GM12801 (cell line): Measurements from ENCODE around the gene VRK1.

Source experiments
- TF ChIP-seq, protein P1 (sequence below): IDR thresholded peaks from one replicate; pipeline ENCODE4 v1.5.1; 2011; ENCODE audit warnings: control low read depth; ENCODE audit not compliant: insufficient read length; ENCODE audit errors: extremely low read depth

VRK1 gene

DNA sequence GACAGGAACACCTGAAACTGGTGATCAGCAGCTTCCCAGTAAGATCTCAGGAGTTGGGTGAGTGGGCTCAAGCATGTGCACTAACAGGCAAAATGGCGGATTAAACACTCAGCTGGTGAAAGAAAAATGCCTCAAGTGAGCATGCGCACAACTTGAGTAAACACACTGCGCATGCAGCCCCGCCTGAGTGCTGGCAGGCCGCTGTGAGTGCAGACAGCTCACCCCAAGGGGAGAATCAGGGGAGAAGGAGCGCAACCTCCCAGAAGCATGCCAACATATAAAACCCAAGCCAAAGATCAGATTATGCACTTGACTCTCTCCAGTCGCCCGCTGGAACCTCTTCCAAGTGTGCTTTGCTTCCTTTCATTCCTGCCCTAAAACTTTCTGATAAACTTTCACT lies 125.8 kb downstream of the VRK1 start:
- TF ChIP-seq, protein P1, sequence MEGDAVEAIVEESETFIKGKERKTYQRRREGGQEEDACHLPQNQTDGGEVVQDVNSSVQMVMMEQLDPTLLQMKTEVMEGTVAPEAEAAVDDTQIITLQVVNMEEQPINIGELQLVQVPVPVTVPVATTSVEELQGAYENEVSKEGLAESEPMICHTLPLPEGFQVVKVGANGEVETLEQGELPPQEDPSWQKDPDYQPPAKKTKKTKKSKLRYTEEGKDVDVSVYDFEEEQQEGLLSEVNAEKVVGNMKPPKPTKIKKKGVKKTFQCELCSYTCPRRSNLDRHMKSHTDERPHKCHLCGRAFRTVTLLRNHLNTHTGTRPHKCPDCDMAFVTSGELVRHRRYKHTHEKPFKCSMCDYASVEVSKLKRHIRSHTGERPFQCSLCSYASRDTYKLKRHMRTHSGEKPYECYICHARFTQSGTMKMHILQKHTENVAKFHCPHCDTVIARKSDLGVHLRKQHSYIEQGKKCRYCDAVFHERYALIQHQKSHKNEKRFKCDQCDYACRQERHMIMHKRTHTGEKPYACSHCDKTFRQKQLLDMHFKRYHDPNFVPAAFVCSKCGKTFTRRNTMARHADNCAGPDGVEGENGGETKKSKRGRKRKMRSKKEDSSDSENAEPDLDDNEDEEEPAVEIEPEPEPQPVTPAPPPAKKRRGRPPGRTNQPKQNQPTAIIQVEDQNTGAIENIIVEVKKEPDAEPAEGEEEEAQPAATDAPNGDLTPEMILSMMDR = no peak

DNA sequence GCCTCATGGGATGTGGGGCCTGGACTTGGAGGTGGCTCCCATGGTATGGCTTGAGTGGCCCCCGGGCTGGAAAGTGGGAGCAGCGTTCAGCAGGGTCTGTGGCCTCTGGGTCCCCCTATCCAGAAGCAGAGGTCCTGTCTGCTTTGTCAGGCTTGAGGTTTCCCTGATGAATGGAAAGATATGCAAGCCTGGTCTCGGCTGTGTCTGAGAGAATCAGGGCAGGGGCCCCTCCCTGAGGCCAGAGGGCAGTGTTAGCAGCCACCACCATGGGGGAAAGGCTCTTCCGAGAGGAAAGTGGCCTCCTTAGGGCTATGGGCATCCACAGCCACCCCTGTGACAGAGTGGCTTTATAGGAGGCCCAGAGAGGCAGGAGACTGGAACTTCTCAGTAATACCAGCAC lies 128.2 kb downstream of the VRK1 start:
- TF ChIP-seq, protein P1 = no peak

DNA sequence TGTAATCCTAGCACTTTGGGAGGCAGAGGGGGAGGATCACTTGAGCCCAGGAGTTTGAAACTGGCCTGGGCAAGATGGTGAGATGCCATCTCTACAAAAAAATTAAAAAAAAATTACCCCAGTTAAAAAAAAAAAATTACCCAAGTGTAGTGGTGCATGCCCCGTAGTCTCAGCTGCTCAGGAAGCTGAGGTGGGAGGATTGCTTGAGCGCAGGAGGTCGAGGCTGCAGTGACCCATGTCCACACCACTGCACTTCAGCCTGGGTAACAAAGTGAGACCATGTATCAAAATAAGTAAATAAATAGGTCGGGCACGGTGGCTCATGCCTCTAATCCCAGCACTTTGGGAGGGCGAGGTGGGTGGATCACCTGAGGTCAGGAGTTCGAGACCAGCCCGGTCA lies 128.8 kb downstream of the VRK1 start:
- TF ChIP-seq, protein P1 = no peak

DNA sequence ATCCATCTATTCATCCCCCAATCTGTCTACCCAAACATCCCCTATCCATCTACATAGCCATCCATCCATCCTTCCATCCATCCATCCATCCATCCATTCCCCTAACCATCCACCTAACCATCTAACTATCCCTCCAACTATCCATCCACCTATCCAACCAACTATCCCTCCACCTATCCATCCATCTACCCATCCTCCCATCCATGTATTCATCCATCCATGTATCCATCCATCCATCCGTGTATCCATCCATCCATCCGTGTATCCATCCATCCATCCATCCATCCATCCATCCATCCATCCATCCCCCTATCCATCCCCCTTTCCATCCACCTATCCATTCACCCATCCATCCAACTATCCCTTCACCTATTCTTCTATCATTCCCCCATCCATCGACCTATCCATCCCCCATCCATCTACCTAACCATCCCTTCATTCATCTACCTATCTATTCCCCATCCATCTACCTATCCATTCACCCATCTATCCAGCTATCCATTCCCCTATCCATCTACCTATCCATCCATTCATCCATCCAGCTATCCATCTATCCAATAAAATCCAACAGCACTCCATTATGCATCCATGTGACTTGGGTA lies 131.7 kb downstream of the VRK1 start:
- TF ChIP-seq, protein P1 = no peak

DNA sequence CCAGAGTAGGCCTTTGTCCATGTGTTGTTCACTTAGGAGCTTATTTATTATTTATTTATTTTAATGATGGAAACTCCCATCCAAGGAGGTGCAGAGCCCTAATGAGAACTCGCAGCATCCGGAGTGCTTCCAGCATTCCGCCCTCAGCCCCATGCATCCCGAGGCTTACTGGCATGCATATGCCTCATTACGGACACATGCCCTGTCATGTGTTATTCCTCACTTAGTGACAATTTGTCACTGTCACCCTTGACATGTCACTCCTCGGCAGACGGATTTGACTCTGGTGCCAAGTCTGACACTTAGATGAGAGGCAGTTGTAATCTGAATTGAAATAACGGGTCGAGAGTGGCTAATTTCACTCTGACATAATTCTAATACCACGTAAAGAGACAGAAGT lies 132.8 kb downstream of the VRK1 start:
- TF ChIP-seq, protein P1 = no peak

DNA sequence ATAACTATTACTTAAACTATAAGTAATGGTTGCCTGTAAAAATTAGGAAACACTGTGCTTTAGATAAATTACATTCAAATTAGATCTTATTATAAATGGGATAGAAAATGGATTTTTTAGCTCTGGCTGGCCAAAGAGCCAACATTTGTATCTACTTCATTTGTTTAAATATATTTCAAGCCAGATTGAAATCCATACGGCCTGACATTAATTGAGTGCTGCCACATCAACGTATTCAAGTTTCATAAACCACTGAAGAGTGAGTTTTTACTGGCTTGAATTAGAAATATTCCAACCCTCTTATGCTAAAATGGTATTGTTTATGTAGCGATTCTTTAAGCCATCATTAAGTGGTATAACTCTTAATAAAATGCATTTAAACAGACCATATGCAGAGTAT lies 133.3 kb downstream of the VRK1 start:
- TF ChIP-seq, protein P1 = no peak
